Sigmoid colon (tissue), 4 donors: ENCODE data around the gene GPR137C.

Source experiments
- EP300 ChIP-seq, 4 donors: sonication (generic); formaldehyde crosslinking; IDR thresholded peaks; one replicate each; pipeline ENCODE4 v1.6.1; 2017; ENCODE audit warnings: antibody characterized with exemption in 4 of 4
- POLR2A ChIP-seq, 2 donors: fragments of 450-650 bp; IDR thresholded peaks; one replicate each; pipeline ENCODE4 v1.6.1; 2016; ENCODE audit warnings: antibody characterized with exemption in 2 of 2, mild to moderate bottlenecking in 2 of 2, moderate library complexity in 2 of 2
- TF ChIP-seq, protein P1 (sequence below), 4 experiments: fragments of 450-650 bp in 3 of 4; fragments of 200-600 bp in 1 of 4; IDR thresholded peaks; one replicate each; pipeline ENCODE4 v1.5.1; 2016 to 2019; ENCODE audit warnings: antibody characterized with exemption in 4 of 4, mild to moderate bottlenecking in 3 of 4, moderate library complexity in 2 of 4

DNA sequence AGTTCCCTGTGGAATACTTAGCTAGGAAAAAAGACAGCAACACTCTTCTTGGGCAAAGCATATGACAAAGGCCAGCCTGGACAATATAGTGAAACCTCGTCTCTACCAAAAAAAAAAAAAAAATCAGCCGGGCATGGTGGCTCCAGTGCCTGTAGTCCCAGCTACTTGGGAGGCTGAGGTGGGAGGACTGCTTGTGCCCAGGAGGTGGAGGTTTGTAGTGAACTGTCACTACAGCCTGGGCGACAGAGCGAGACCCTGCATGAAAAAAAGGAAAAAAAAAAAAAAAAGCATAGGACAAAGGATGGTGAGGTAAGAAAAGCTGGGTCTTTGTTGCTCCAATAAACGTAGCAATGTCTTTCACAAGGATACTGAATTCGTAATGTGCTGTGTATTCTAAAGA, 1.4 kb upstream of the GPR137C start:
- TF ChIP-seq POLR2A (IDR thresholded peaks at IDR 0.05) (no peak), EP300 (IDR thresholded peaks at IDR 0.05) (no peak)
- TF ChIP-seq, protein P1, sequence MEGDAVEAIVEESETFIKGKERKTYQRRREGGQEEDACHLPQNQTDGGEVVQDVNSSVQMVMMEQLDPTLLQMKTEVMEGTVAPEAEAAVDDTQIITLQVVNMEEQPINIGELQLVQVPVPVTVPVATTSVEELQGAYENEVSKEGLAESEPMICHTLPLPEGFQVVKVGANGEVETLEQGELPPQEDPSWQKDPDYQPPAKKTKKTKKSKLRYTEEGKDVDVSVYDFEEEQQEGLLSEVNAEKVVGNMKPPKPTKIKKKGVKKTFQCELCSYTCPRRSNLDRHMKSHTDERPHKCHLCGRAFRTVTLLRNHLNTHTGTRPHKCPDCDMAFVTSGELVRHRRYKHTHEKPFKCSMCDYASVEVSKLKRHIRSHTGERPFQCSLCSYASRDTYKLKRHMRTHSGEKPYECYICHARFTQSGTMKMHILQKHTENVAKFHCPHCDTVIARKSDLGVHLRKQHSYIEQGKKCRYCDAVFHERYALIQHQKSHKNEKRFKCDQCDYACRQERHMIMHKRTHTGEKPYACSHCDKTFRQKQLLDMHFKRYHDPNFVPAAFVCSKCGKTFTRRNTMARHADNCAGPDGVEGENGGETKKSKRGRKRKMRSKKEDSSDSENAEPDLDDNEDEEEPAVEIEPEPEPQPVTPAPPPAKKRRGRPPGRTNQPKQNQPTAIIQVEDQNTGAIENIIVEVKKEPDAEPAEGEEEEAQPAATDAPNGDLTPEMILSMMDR (IDR thresholded peaks at IDR 0.05), result no peak
